ENCODE data around the gene SLC22A23.
"Not testable (repeated sequence)": the region's sequence is repeated elsewhere in the genome, so short reads cannot be mapped to it uniquely, and the experiment has no call there.

SLC22A23 gene

GRCh38 chr6:3386374-3386857 is 70.4 kb downstream of the SLC22A23 start:
- ChIA-PET POLR2A (no interaction called here), CTCF (no interaction called here)
- no peak for DNase-seq (ENCODE audit: extremely low spot score)
- TF ChIP-seq TARDBP (IDR thresholded peaks at IDR 0.05), result no peak

GRCh38 chr6:3385660-3386151 is 71.1 kb downstream of the SLC22A23 start:
- POLR2A ChIA-PET, result no interaction called here
- CTCF ChIA-PET, result no interaction called here
- TF ChIP-seq ZNF384 (IDR thresholded peaks at IDR 0.05) (no peak), ELF4 (IDR thresholded peaks at IDR 0.05) (no peak), FOXA1 (IDR thresholded peaks at IDR 0.05) (no peak), HDGF (IDR thresholded peaks at IDR 0.05; ENCODE audit: borderline replicate concordance) (no peak), ARNT (IDR thresholded peaks at IDR 0.05) (no peak), TARDBP (IDR thresholded peaks at IDR 0.05) (no peak), SP1 (IDR thresholded peaks at IDR 0.05) (no peak), L3MBTL2 (conservative IDR thresholded peaks at IDR 0.05) (no peak), FOXM1 (IDR thresholded peaks at IDR 0.05; ENCODE audit: borderline replicate concordance) (no peak), FOXK2 (IDR thresholded peaks at IDR 0.05) (no peak), BHLHE40 (IDR thresholded peaks at IDR 0.05; ENCODE audit: borderline replicate concordance) (no peak), SUZ12 (IDR thresholded peaks at IDR 0.05) (no peak)
- no peak for DNase-seq (ENCODE audit: extremely low spot score)

- DNase-seq (ENCODE audit: extremely low spot score); CTCF ChIA-PET: not testable (repeated sequence)
Measured at GRCh38 chr6:3385181-3385580, 71.7 kb downstream of the SLC22A23 start.

GRCh38 chr6:3384241-3385143 is 72.4 kb downstream of the SLC22A23 start:
- no peak for DNase-seq (ENCODE audit: extremely low spot score)
- CTCF ChIA-PET, result no interaction called here
- TF ChIP-seq L3MBTL2 (conservative IDR thresholded peaks at IDR 0.05) (no peak), FOXA1 (IDR thresholded peaks at IDR 0.05) (no peak), BHLHE40 (IDR thresholded peaks at IDR 0.05; ENCODE audit: borderline replicate concordance) (no peak), SP1 (IDR thresholded peaks at IDR 0.05) (no peak), ZNF384 (IDR thresholded peaks at IDR 0.05) (no peak), ELF4 (IDR thresholded peaks at IDR 0.05) (no peak), SUZ12 (IDR thresholded peaks at IDR 0.05) (no peak), ARNT (IDR thresholded peaks at IDR 0.05) (no peak), FOXM1 (IDR thresholded peaks at IDR 0.05; ENCODE audit: borderline replicate concordance) (no peak), TARDBP (IDR thresholded peaks at IDR 0.05) (no peak), PKNOX1 (IDR thresholded peaks at IDR 0.05) (no peak), LEF1 (IDR thresholded peaks at IDR 0.05; ENCODE audit: borderline replicate concordance) (no peak), CTBP1 (IDR thresholded peaks at IDR 0.05; ENCODE audit: borderline replicate concordance) (no peak), HDGF (IDR thresholded peaks at IDR 0.05; ENCODE audit: borderline replicate concordance) (no peak)
- POLR2A ChIA-PET, result no interaction called here

More at GRCh38 chr6:3385181-3385580, 71.7 kb downstream of the SLC22A23 start:
- POLR2A ChIA-PET, result not testable (repeated sequence)

- ChIA-PET CTCF (interaction anchor here (1.4 kb wide), 1 partner anchor 37 kb away, joined by 3 read pairs; no protein-coding TSS in a partner anchor), POLR2A (interaction anchor here (0.7 kb wide), 1 partner anchor 349 kb away, joined by 4 read pairs; no protein-coding TSS in a partner anchor)
- no peak for TF ChIP-seq ARNT (IDR thresholded peaks at IDR 0.05)
- peak; percentile 39 for DNase-seq (ENCODE audit: extremely low spot score)
Measured at GRCh38 chr6:3383525-3383924, 73.3 kb downstream of the SLC22A23 start.

GRCh38 chr6:3382326-3383279 is 74.2 kb downstream of the SLC22A23 start:
- POLR2A ChIA-PET, result interaction anchor here (0.7 kb wide), 1 partner anchor 350 kb away, joined by 4 read pairs; no protein-coding TSS in a partner anchor
- no peak for DNase-seq (ENCODE audit: extremely low spot score)
- CTCF ChIA-PET, result interaction anchor here (1.4 kb wide), 1 partner anchor 38 kb away, joined by 3 read pairs; no protein-coding TSS in a partner anchor
- TF ChIP-seq PKNOX1 (IDR thresholded peaks at IDR 0.05) (no peak), HDGF (IDR thresholded peaks at IDR 0.05; ENCODE audit: borderline replicate concordance) (no peak), CTBP1 (IDR thresholded peaks at IDR 0.05; ENCODE audit: borderline replicate concordance) (no peak), TARDBP (IDR thresholded peaks at IDR 0.05) (no peak), SUZ12 (IDR thresholded peaks at IDR 0.05) (no peak), SP1 (IDR thresholded peaks at IDR 0.05) (no peak), ARNT (IDR thresholded peaks at IDR 0.05) (no peak), NFRKB (IDR thresholded peaks at IDR 0.05) (no peak), FOXM1 (IDR thresholded peaks at IDR 0.05; ENCODE audit: borderline replicate concordance) (no peak), ZNF384 (IDR thresholded peaks at IDR 0.05) (no peak), L3MBTL2 (conservative IDR thresholded peaks at IDR 0.05) (no peak), FOXK2 (IDR thresholded peaks at IDR 0.05) (no peak), BHLHE40 (IDR thresholded peaks at IDR 0.05; ENCODE audit: borderline replicate concordance) (no peak), LEF1 (IDR thresholded peaks at IDR 0.05; ENCODE audit: borderline replicate concordance) (no peak), FOXA1 (IDR thresholded peaks at IDR 0.05) (no peak), ELF4 (IDR thresholded peaks at IDR 0.05) (no peak)

Measured in HEK293T (cell line).